ENCODE data around the gene GPHB5.
"Not testable (repeated sequence)": the region's sequence is repeated elsewhere in the genome, so short reads cannot be mapped to it uniquely, and the experiment has no call there.

GPHB5 gene

GRCh38 chr14:63318835-63319234, at the start of gene GPHB5:
GPHB5 (minus strand) TSS chr14:63318935; CDS start chr14:63317849, 1,086 bp downstream.
- DNase-seq (ENCODE audit: low spot score): no peak

DNA sequence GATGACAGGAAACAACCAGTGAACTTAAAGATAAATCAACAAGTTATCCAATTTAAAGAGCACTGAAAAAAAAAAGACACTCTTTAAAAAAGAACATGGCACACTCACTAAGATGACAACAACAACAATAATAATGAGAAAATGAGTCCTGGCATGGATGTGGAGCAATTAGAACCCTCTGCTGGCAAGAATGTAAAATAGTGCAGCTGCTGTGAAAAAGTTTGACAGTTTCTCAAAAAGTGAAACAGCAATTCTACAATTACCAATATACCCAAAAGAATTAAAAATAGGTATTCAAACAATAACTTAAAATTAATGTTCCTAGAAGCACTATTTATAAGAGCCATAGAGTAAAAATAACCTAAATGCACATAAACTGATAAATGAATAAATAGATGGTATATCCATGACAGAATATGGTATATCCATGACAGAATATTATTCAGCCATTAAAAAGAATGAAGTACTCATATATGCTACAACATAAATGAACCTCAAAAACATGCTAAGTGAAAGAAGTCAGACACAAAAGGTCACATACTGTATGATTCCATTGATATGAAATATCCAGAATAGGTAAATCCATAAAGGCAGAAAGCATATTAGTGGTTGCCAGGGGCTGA, 49.1 kb upstream of the GPHB5 start:
- DNase-seq (ENCODE audit: low spot score): no peak

GRCh38 chr14:63362389-63362819, 43.7 kb upstream of the GPHB5 start:
- DNase-seq (ENCODE audit: low spot score): no peak

DNA sequence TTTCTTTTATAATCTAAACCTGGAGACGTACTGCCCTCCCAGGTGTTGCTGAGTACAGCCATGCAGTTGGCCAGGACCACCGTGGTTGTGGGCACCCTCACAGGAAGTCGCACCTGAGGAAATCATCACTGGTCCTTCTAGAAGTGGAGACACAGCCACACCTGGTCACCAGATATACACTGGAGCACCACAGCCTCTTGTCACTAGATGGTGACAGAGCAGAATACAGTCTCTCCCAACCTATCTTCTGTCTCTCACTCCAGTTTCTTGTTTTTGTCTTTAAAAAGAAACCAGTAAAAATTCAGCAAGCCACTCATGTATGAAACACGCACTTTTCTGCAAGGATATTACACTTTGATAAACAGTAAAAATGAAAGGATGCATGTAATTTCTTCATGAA, 43.1 kb upstream of the GPHB5 start:
- no peak for DNase-seq (ENCODE audit: low spot score)

GRCh38 chr14:63357841-63358240, 39.1 kb upstream of the GPHB5 start:
- DNase-seq (ENCODE audit: low spot score): no peak

- DNase-seq (ENCODE audit: low spot score): no peak
Measured at GRCh38 chr14:63345826-63346225, 27.1 kb upstream of the GPHB5 start.

- DNase-seq (ENCODE audit: low spot score): no peak
Measured at GRCh38 chr14:63344336-63344735, 25.6 kb upstream of the GPHB5 start.

DNA sequence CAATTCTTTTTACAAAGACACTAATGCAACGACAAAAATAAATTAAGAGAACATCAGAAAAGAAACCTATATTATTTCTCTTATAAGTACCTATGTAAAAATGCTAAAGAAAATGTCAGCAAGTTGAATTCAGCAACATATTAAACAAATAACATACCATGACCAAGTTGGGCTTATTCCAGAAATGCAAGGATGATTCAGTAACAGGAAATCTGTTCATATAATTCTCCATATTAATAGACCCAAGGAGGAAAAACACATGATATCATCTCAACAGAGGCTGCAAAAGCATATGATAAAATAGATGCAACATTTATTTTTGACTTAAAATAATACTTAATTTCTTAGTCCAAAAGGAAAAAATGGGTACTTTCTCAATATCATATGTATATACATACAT, 25.1 kb upstream of the GPHB5 start:
- no peak for DNase-seq (ENCODE audit: low spot score)

- DNase-seq (ENCODE audit: low spot score): no peak
Measured at GRCh38 chr14:63342371-63342770, 23.6 kb upstream of the GPHB5 start.

GRCh38 chr14:63328787-63329737, 10.3 kb upstream of the GPHB5 start:
- DNase-seq (ENCODE audit: low spot score): no peak

GRCh38 chr14:63326840-63327239, 8.1 kb upstream of the GPHB5 start:
- no peak for DNase-seq (ENCODE audit: low spot score)

GRCh38 chr14:63322897-63323573, 4.3 kb upstream of the GPHB5 start:
- DNase-seq (ENCODE audit: low spot score): no peak

DNA sequence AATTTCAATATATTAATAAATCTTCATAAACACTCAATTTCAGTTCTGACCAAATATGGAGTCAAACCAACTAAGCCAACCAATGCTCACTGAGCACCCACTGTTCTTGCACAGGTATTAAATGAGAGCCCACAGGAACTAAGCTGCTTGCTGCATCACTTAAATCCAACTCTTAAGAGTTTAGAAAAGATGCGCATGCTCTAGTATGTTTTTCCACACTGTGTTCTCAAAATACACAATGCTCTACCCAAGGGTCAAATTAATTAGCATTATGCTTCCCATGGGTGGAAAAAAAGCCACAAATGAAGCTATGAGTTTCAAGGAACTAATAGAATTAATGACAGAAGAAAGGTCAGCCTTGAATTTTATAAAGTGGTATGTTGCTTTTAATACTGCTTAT, 3.7 kb upstream of the GPHB5 start:
- no peak for DNase-seq (ENCODE audit: low spot score)

DNA sequence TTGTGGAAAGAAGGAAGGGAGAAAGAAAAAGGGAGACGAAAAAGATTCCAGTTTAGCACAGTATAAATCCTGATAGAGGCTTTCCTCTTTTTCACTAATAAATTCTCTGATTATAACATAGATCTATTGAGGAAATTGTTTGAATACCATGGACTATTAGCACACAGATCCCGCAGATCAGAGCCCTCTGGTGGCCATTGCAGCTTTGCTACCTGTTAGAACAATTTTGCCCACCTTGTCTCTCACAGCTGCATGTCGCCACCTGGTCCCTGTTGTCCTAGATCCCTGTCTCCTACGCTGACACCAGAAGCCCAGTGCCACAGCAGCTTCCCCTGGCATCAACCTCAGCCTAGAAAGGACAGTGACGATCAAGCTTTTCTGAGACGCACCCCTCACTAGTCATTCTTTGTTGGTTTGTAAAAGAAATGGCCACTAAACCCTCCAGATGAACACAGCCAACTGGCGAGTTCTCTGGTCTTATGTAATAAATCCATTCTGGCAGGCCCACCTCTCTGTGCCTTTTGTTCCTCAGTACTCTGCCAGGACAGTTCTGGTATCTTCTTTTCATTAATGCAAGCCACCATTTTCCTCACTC, 9.9 kb downstream of the GPHB5 start:
- peak; percentile 34 for DNase-seq (ENCODE audit: low spot score)

GRCh38 chr14:63304429-63304828, 14.3 kb downstream of the GPHB5 start:
- not testable (repeated sequence) for DNase-seq (ENCODE audit: low spot score)

- DNase-seq (ENCODE audit: low spot score): no peak
Measured at GRCh38 chr14:63301891-63302534, 16.7 kb downstream of the GPHB5 start.

DNA sequence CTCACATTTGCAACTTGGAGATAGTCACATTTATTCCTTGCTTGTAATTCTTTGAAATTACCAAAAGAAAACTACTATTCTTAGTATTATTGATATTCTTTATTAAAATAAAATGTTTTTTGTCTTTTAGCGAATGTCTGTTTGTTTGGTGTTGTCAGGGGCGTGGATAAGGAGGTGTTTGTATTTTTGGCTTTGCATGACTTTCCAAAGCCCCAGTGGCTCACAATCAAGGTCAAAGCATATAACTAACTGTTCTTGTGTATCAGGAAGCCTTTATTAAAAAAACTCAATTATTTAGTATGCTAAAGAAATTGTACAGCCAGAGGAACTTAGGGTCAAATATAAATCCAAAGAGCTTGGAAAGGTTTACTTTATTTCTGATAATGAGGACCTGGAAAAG, 17.9 kb downstream of the GPHB5 start:
- DNase-seq (ENCODE audit: low spot score): no peak

- no peak for DNase-seq (ENCODE audit: low spot score)
Measured at GRCh38 chr14:63299351-63300110, 19.2 kb downstream of the GPHB5 start.

GRCh38 chr14:63297372-63298063, 21.2 kb downstream of the GPHB5 start:
- no peak for DNase-seq (ENCODE audit: low spot score)

GRCh38 chr14:63296060-63296563, 22.6 kb downstream of the GPHB5 start:
- no peak for DNase-seq (ENCODE audit: low spot score)
